IPS DF 6.9 (cell line): ENCODE measurements around the gene SLC9A6.
A peak's percentile ranks its signal among the peaks of the same experiment; 100 is the strongest.

Experiments used
- DNase-seq: peaks from one replicate; pipeline ENCODE4 v3.0.0-alpha.2; 2013; ENCODE audit warnings: low read depth, low spot score
- H3K27ac ChIP-seq: one replicate; pipeline ENCODE4 v1.5.1; 2013; ENCODE audit warnings: low read length, control low read depth
- H3K27me3 ChIP-seq: 2 replicates; pipeline ENCODE4 v1.6.1; 2013; ENCODE audit warnings: mild to moderate bottlenecking, low read length; ENCODE audit not compliant: control insufficient read depth, insufficient read depth
- H3K36me3 ChIP-seq: 2 replicates; pipeline ENCODE4 v1.6.1; 2013; ENCODE audit warnings: low read length; ENCODE audit not compliant: control insufficient read depth, insufficient read depth
- H3K4me1 ChIP-seq: 2 replicates; pipeline ENCODE4 v1.6.1; 2013; ENCODE audit warnings: low read length; ENCODE audit not compliant: control insufficient read depth, insufficient read depth
- H3K4me3 ChIP-seq: 2 replicates; pipeline ENCODE4 v1.5.1; 2013; ENCODE audit warnings: mild to moderate bottlenecking, low read length
- H3K9me3 ChIP-seq: 2 replicates; pipeline ENCODE4 v1.6.1; 2013; ENCODE audit warnings: low read length, inconsistent platforms; ENCODE audit not compliant: control insufficient read depth, insufficient read depth
- WGBS: extraction: QIAGEN DNeasy Blood & Tissue Kit; methylation state at CpG from one replicate; pipeline ENCODE4 v1.1.7; 2013; ENCODE audit warnings: mixed read lengths, missing lambda C conversion rate; ENCODE audit not compliant: insufficient read length, insufficient coverage; 5-methylcytosine and 5-hydroxymethylcytosine counted together

Gene SLC9A6

GRCh38 chrX:135985157-135985972, at the start of gene SLC9A6:
SLC9A6 (plus strand) TSS chrX:135985435; CDS start chrX:135985659, 224 bp downstream.
- no CpG with 5 or more reads among the region's 68 CpGs for WGBS
- H3K27ac ChIP-seq = no peak within 1 kb of the TSS
- no peak for DNase-seq

DNA sequence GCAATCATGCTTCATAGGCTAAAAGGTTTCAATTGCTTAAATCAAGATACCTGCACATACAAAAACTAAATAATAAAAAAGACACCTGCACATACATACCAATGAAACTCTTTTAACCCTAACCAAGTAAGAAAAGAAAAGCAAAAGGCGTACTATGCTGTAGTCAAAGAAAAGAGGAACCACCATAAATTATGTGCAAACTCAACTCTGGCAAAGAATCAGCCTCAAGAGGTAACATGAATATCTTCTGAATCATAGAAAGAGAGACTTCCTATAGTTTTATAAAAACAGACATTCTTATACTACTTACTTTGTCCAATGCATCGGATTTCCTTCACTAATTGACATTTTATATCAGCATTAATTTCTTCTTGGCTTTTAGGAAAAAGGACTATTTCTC, 40.7 kb upstream of the SLC9A6 start:
- H3K27ac ChIP-seq = no peak overlapping the region
- no peaks in the 10 kb centered on the region for H3K9me3 ChIP-seq
- no CpG with 5 or more reads among the region's 2 CpGs for WGBS
- DNase-seq = no peak
- H3K4me3 ChIP-seq = no peak overlapping the region
- H3K4me1 ChIP-seq = no peaks in the 10 kb centered on the region
- no peaks in the 10 kb centered on the region for H3K27me3 ChIP-seq
- no peaks in the 10 kb centered on the region for H3K36me3 ChIP-seq

More at GRCh38 chrX:135985157-135985972, at the start of gene SLC9A6:
- no peaks in the 10 kb centered on the region for H3K27me3 ChIP-seq
- peak within 1 kb of the TSS; percentile 52 for H3K4me3 ChIP-seq
- H3K36me3 ChIP-seq = no peaks in the 10 kb centered on the region
- H3K9me3 ChIP-seq = no peaks in the 10 kb centered on the region
- H3K4me1 ChIP-seq = no peaks in the 10 kb centered on the region; the same call in 1 of the 2 replicates

GRCh38 chrX:135951291-135951690, 33.9 kb upstream of the SLC9A6 start:
- Histone ChIP-seq H3K27me3 (no peaks in the 10 kb centered on the region), H3K9me3 (no peaks in the 10 kb centered on the region), H3K36me3 (no peaks in the 10 kb centered on the region), H3K4me3 (no peak overlapping the region), H3K4me1 (no peaks in the 10 kb centered on the region), H3K27ac (no peak overlapping the region)
- no CpG with 5 or more reads among the region's 4 CpGs for WGBS
- DNase-seq = no peak

DNA sequence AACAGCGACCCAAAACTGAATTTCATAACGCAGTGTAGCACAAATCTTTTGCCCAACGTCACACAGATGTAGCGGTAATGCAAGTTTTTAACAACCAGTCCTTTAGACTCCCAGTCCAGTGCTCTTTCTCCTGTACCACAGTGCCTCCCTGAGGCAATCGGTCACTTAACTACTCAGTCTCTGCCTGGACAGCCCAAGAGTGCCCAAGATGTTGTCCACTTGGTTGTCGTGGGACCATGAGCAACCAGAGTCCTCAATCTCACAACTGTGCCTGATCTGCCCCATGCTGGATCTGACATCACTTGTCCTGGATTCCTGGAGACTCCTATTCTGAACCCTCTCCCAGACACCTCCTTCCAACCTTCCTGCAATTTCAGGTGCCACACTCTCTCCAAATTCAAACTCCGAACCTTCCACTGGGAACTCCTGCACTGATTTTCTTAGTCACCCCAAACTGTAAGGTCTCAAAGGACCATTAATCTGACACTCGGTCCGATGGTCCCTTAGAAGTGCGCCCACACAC, 12.1 kb upstream of the SLC9A6 start:
- no peak overlapping the region for H3K27ac ChIP-seq
- H3K36me3 ChIP-seq = no peaks in the 10 kb centered on the region
- no peak for DNase-seq
- no peaks in the 10 kb centered on the region for H3K9me3 ChIP-seq
- no peaks in the 10 kb centered on the region for H3K27me3 ChIP-seq
- no CpG with 5 or more reads among the region's 10 CpGs for WGBS
- no peaks in the 10 kb centered on the region; the same call in 1 of the 2 replicates for H3K4me1 ChIP-seq
- peak overlapping the region; percentile 98; the same call in 1 of the 2 replicates for H3K4me3 ChIP-seq

GRCh38 chrX:135973548-135974278, 11.5 kb upstream of the SLC9A6 start, which contains the start of gene MMGT1:
MMGT1 (minus strand) TSS chrX:135973988; CDS start chrX:135973675, 313 bp downstream.
- H3K4me3 ChIP-seq = peak within 1 kb of the TSS; percentile 98; the same call in 1 of the 2 replicates
- H3K4me1 ChIP-seq = no peaks in the 10 kb centered on the region; the same call in 1 of the 2 replicates
- DNase-seq = no peak
- no peaks in the 10 kb centered on the region for H3K36me3 ChIP-seq
- no CpG with 5 or more reads among the region's 65 CpGs for WGBS
- no peaks in the 10 kb centered on the region for H3K9me3 ChIP-seq
- H3K27me3 ChIP-seq = no peaks in the 10 kb centered on the region
- no peak within 1 kb of the TSS for H3K27ac ChIP-seq

DNA sequence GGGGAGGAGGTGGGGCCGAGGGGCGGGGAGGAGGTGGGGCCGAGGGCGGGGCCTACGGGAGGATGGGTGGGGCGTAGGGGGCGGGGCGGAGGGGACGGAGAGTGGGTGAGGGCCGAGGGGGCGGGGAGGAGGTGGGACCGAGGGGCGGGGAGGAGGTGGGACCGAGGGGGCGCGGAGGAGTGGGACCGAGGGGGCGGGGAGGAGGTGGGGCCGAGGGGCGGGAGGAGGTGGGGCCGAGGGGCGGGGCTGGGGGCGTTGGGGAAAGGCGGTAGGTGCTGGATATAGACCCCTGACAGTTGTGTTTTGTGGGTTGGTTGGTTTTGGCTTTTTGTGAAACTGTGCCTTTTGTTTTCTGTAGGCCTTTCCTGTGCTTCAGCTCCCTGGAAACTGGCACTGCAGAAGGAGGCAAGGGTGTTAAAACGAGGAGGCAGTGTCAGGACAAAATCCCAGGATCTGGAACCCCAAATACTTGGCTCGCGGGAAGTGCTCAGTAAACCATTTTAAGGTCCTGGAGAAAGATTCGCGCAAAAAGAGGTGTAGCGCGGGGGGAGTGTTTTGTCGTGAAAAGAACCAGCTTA, 10.9 kb upstream of the SLC9A6 start:
- no peak for DNase-seq
- Histone ChIP-seq H3K27ac (no peak overlapping the region), H3K4me3 (peak overlapping the region; percentile 35; the same call in 1 of the 2 replicates), H3K4me1 (no peaks in the 10 kb centered on the region; the same call in 1 of the 2 replicates), H3K36me3 (no peaks in the 10 kb centered on the region), H3K9me3 (no peaks in the 10 kb centered on the region), H3K27me3 (no peaks in the 10 kb centered on the region)
- WGBS = no CpG with 5 or more reads among the region's 32 CpGs

GRCh38 chrX:135975421-135975820, 9.8 kb upstream of the SLC9A6 start:
- Histone ChIP-seq H3K27me3 (no peaks in the 10 kb centered on the region), H3K36me3 (no peaks in the 10 kb centered on the region), H3K4me1 (no peaks in the 10 kb centered on the region; the same call in 1 of the 2 replicates), H3K4me3 (no peak overlapping the region), H3K9me3 (no peaks in the 10 kb centered on the region), H3K27ac (no peak overlapping the region)
- no CpG with 5 or more reads among the region's 1 CpG for WGBS
- no peak for DNase-seq

GRCh38 chrX:135977611-135978010, 7.6 kb upstream of the SLC9A6 start:
- Histone ChIP-seq H3K27ac (no peak overlapping the region), H3K36me3 (no peaks in the 10 kb centered on the region), H3K4me3 (no peak overlapping the region), H3K9me3 (no peaks in the 10 kb centered on the region), H3K4me1 (no peaks in the 10 kb centered on the region; the same call in 1 of the 2 replicates), H3K27me3 (no peaks in the 10 kb centered on the region)
- no CpG with 5 or more reads among the region's 4 CpGs for WGBS
- DNase-seq = no peak

- no peaks in the 10 kb centered on the region for H3K36me3 ChIP-seq
- H3K4me3 ChIP-seq = no peak overlapping the region
- DNase-seq = no peak
- WGBS = no CpG with 5 or more reads among the region's 5 CpGs
- H3K4me1 ChIP-seq = no peaks in the 10 kb centered on the region; the same call in 1 of the 2 replicates
- no peaks in the 10 kb centered on the region for H3K27me3 ChIP-seq
- no peak overlapping the region for H3K27ac ChIP-seq
- H3K9me3 ChIP-seq = no peaks in the 10 kb centered on the region
Observed at GRCh38 chrX:135981010-135981409, 4.2 kb upstream of the SLC9A6 start.

DNA sequence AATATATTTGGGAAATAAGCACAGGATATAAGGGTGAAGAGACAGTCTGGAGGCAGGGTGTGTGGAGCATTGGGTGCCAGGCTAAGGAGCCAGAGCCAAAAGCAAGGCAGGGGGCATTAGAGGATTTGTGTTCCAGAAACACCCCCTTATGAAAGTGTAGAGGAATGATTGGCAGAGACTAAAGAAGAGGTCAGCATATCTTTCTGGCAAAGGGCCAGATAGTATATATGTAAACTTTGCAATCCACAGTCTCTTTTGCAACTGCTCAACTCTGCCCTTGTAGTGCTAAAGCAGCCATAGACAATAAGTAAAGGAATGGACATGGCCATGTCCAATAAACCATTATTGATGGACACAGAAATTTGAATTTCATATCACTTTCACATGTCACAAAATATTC, 3.6 kb upstream of the SLC9A6 start:
- Histone ChIP-seq H3K27ac (no peak overlapping the region), H3K27me3 (no peaks in the 10 kb centered on the region), H3K4me1 (no peaks in the 10 kb centered on the region; the same call in 1 of the 2 replicates), H3K36me3 (no peaks in the 10 kb centered on the region), H3K4me3 (no peak overlapping the region), H3K9me3 (no peaks in the 10 kb centered on the region)
- no peak for DNase-seq
